ENCODE data around the gene CYB561.

CYB561 gene

DNA sequence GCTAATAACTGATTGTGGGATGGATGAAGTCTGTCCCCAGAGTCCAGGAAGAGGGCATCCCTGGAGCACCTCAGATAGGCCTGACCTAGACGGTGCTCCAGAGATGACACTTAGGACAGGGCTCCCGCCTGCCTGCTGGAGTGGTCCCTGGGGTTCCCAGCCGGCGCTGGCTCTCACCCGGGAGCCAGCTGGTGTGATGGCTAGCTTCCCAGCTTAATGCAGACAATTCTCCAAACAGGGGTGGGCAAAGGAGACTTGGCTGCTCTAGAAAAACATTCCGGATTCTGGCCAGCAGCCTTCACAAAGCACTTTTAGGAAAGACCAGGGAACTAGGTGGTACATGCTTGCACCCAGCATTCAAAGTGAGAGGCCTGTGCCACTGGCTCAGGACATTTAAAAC lies 49.4 kb upstream of the CYB561 start:
- CTCF ChIA-PET: interaction anchor here (0.8 to 2.9 kb wide), 3 partner anchors 17 to 179 kb away, joined by 3 to 11 read pairs (median 4); no protein-coding TSS in a partner anchor
- POLR2A ChIA-PET: no interaction called here
- no peak for TF ChIP-seq SALL2 (tag by site-specific recombination; IDR thresholded peaks at IDR 0.05; ENCODE audit: borderline replicate concordance)
- TF ChIP-seq ZNF37A (tag by site-specific recombination; IDR thresholded peaks at IDR 0.05): no peak
- no peak for TF ChIP-seq ZXDB (tag by site-specific recombination; IDR thresholded peaks at IDR 0.05)
- TF ChIP-seq, protein P1, sequence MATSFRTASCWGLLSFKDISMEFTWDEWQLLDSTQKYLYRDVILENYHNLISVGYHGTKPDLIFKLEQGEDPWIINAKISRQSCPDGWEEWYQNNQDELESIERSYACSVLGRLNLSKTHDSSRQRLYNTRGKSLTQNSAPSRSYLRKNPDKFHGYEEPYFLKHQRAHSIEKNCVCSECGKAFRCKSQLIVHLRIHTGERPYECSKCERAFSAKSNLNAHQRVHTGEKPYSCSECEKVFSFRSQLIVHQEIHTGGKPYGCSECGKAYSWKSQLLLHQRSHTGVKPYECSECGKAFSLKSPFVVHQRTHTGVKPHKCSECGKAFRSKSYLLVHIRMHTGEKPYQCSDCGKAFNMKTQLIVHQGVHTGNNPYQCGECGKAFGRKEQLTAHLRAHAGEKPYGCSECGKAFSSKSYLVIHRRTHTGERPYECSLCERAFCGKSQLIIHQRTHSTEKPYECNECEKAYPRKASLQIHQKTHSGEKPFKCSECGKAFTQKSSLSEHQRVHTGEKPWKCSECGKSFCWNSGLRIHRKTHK (tag by site-specific recombination; IDR thresholded peaks at IDR 0.05): no peak
- no peak for TF ChIP-seq ZNF274 (IDR thresholded peaks at IDR 0.05; ENCODE audit: low read length)
- no peak for TF ChIP-seq ZNF274 (tag by site-specific recombination; IDR thresholded peaks at IDR 0.05; ENCODE audit: borderline replicate concordance)
- TF ChIP-seq ZBTB1 (tag by site-specific recombination; IDR thresholded peaks at IDR 0.05): no peak
- TF ChIP-seq, protein P2, sequence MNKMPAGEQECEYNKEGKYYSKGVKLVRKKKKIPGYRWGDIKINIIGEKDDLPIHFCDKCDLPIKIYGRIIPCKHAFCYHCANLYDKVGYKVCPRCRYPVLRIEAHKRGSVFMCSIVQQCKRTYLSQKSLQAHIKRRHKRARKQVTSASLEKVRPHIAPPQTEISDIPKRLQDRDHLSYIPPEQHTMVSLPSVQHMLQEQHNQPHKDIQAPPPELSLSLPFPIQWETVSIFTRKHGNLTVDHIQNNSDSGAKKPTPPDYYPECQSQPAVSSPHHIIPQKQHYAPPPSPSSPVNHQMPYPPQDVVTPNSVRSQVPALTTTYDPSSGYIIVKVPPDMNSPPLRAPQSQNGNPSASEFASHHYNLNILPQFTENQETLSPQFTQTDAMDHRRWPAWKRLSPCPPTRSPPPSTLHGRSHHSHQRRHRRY (tag by site-specific recombination; IDR thresholded peaks at IDR 0.05): no peak
- TF ChIP-seq YY2 (tag by site-specific recombination; IDR thresholded peaks at IDR 0.05): no peak

DNA sequence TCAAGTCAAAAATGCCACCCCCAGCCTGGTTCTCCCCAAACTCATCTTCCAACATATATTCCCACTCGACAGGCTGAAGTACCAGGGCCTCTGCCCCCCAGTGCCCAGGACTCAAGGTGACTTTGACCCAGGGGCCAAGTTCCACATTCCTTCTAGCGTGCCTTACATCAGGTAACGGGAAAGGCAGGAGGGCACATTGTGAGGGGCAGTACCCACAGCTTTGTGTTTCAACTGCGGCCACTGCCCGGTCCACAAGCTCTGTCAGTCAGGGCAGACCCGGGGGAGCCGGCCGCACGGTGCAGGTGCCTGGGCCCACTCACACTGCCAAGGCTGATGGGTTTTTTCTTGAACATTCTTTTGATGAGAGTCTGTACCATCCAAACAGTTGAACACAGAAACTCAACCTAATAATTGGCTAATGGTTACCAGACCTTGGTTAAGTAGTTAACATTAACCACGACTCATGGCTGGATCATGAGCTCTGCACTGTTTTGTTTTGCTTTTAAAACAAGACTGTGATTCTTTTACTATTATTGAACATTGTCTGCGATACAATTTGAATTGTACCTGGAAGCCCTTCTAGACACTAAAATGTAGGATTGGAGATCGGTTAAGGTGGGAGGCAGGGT lies 48.3 kb upstream of the CYB561 start:
- TF ChIP-seq SCRT2 (tag by site-specific recombination; IDR thresholded peaks at IDR 0.05): no peak
- TF ChIP-seq, protein P3, sequence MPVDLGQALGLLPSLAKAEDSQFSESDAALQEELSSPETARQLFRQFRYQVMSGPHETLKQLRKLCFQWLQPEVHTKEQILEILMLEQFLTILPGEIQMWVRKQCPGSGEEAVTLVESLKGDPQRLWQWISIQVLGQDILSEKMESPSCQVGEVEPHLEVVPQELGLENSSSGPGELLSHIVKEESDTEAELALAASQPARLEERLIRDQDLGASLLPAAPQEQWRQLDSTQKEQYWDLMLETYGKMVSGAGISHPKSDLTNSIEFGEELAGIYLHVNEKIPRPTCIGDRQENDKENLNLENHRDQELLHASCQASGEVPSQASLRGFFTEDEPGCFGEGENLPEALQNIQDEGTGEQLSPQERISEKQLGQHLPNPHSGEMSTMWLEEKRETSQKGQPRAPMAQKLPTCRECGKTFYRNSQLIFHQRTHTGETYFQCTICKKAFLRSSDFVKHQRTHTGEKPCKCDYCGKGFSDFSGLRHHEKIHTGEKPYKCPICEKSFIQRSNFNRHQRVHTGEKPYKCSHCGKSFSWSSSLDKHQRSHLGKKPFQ (tag by site-specific recombination; IDR thresholded peaks at IDR 0.05): no peak
- no peak for TF ChIP-seq ZNF112 (tag by site-specific recombination; IDR thresholded peaks at IDR 0.05)
- no peak for TF ChIP-seq MYNN (tag by site-specific recombination; IDR thresholded peaks at IDR 0.05; ENCODE audit: borderline replicate concordance)
- TF ChIP-seq, protein P4, sequence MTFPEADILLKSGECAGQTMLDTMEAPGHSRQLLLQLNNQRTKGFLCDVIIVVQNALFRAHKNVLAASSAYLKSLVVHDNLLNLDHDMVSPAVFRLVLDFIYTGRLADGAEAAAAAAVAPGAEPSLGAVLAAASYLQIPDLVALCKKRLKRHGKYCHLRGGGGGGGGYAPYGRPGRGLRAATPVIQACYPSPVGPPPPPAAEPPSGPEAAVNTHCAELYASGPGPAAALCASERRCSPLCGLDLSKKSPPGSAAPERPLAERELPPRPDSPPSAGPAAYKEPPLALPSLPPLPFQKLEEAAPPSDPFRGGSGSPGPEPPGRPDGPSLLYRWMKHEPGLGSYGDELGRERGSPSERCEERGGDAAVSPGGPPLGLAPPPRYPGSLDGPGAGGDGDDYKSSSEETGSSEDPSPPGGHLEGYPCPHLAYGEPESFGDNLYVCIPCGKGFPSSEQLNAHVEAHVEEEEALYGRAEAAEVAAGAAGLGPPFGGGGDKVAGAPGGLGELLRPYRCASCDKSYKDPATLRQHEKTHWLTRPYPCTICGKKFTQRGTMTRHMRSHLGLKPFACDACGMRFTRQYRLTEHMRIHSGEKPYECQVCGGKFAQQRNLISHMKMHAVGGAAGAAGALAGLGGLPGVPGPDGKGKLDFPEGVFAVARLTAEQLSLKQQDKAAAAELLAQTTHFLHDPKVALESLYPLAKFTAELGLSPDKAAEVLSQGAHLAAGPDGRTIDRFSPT (tag by site-specific recombination; IDR thresholded peaks at IDR 0.05): no peak
- TF ChIP-seq ZSCAN16 (tag by site-specific recombination; IDR thresholded peaks at IDR 0.05): no peak
- TF ChIP-seq, protein P5, sequence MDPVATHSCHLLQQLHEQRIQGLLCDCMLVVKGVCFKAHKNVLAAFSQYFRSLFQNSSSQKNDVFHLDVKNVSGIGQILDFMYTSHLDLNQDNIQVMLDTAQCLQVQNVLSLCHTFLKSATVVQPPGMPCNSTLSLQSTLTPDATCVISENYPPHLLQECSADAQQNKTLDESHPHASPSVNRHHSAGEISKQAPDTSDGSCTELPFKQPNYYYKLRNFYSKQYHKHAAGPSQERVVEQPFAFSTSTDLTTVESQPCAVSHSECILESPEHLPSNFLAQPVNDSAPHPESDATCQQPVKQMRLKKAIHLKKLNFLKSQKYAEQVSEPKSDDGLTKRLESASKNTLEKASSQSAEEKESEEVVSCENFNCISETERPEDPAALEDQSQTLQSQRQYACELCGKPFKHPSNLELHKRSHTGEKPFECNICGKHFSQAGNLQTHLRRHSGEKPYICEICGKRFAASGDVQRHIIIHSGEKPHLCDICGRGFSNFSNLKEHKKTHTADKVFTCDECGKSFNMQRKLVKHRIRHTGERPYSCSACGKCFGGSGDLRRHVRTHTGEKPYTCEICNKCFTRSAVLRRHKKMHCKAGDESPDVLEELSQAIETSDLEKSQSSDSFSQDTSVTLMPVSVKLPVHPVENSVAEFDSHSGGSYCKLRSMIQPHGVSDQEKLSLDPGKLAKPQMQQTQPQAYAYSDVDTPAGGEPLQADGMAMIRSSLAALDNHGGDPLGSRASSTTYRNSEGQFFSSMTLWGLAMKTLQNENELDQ (tag by site-specific recombination; IDR thresholded peaks at IDR 0.05; ENCODE audit: low read depth): no peak
- TF ChIP-seq ZSCAN30 (tag by site-specific recombination; IDR thresholded peaks at IDR 0.05): no peak
- no peak for TF ChIP-seq HOXA7 (CRISPR knock-in tag; IDR thresholded peaks at IDR 0.05; ENCODE audit: borderline replicate concordance)
- TF ChIP-seq REPIN1 (tag by site-specific recombination; IDR thresholded peaks at IDR 0.05; ENCODE audit: low read depth): no peak
- H3K4me1 ChIP-seq (ENCODE audit: control insufficient read depth, insufficient read depth, low read length): no peaks in the 10 kb centered on the region
- H3K4me3 ChIP-seq (ENCODE audit: low read depth, low read length): no peak overlapping the region
- H3K36me3 ChIP-seq (ENCODE audit: control insufficient read depth in 2 of 2, insufficient read depth in 1 of 2, low read length in 2 of 2): no peaks in the 10 kb centered on the region
- ChIA-PET POLR2A (interaction anchor here (0.8 kb wide), 1 partner anchor 1534 kb away, joined by 3 read pairs; no protein-coding TSS in a partner anchor), CTCF (interaction anchor here (1.2 kb wide), 1 partner anchor 180 kb away, joined by 3 read pairs; no protein-coding TSS in a partner anchor)
- H3K27ac ChIP-seq (ENCODE audit: extremely low read depth, low read depth, low read length): no peak overlapping the region
- H3K9me3 ChIP-seq (ENCODE audit: control insufficient read depth, insufficient read depth, low read depth, low read length): no peaks in the 10 kb centered on the region

More for the DNA sequence above, 49.4 kb upstream of the CYB561 start:
- Histone ChIP-seq H3K27ac (ENCODE audit: extremely low read depth, low read depth, low read length) (no peak overlapping the region), H3K9me3 (ENCODE audit: control insufficient read depth, insufficient read depth, low read depth, low read length) (no peaks in the 10 kb centered on the region), H3K36me3 (ENCODE audit: control insufficient read depth in 2 of 2, insufficient read depth in 1 of 2, low read length in 2 of 2) (no peaks in the 10 kb centered on the region), H3K4me3 (ENCODE audit: low read depth, low read length) (no peak overlapping the region), H3K4me1 (ENCODE audit: control insufficient read depth, insufficient read depth, low read length) (no peaks in the 10 kb centered on the region)
